GM12878 (cell line): ENCODE results near the gene UBE2D1. TPM values are rescaled to one million over a fixed set of nuclear protein-coding genes. Genes with fewer than 3 reads are reported as not detected.

Experiments
- ATAC-seq: fragments of 200-7000 bp; cut with Tn5 transposase; 3 replicates; pipeline ENCODE4 v1.9.1; 2020; ENCODE audit warnings: mild to moderate bottlenecking, moderate library complexity
- BruUV-seq: library from RNA; stranded (reverse); fragments of 400-500 nt; replicated peaks from 2 replicates; lab custom pipeline; 2021; lab: Mats Ljungman, UMichigan
- CTCF ChIA-PET: fragments of 300-600 bp; sonication (Branson Sonifier 250); formaldehyde crosslinking; extraction: SDS; loops from one replicate; lab custom pipeline; 2021; ENCODE audit warnings: inconsistent platforms; lab: Yijun Ruan, JAX
- POLR2A ChIA-PET: fragments of 350-600 bp; formaldehyde crosslinking; extraction: SDS; loops from one replicate; lab custom pipeline; 2021; ENCODE audit warnings: inconsistent platforms; lab: Charles Lee
- RAD21 ChIA-PET: fragments of 300-600 bp; sonication (Branson Sonifier 250); formaldehyde crosslinking; loops from one replicate; lab custom pipeline; 2023; ENCODE audit warnings: antibody characterized with exemption; ENCODE audit not compliant: unreplicated experiment; lab: Charles Lee
- SMC1A ChIA-PET: fragments of 300-600 bp; sonication (Branson Sonifier 250); formaldehyde crosslinking; loops from one replicate; lab custom pipeline; 2023; ENCODE audit not compliant: unreplicated experiment, uncharacterized antibody; lab: Charles Lee
- DNase-seq: peaks from one replicate; pipeline ENCODE4 v3.0.0-alpha.2; 2011; ENCODE audit warnings: low read depth, low spot score
- FAIRE-seq: peaks from 3 replicates; lab custom pipeline; 2011; peaks lifted over from hg19 to GRCh38; lab: Jason Lieb, UNC
- H2AFZ ChIP-seq: 2 replicates; pipeline ENCODE4 v1.6.0; 2011; ENCODE audit warnings: low read depth, low read length, control low read depth; ENCODE audit not compliant: control insufficient read depth
- H3K27ac ChIP-seq: 2 replicates; pipeline ENCODE4 v1.5.1; 2011; ENCODE audit warnings: control low read depth; ENCODE audit not compliant: control insufficient read depth, insufficient read depth
- H3K27me3 ChIP-seq, 2 experiments: replicated peaks in 1 of 2; 2 replicates each; pipeline versions ENCODE4 v1.6.0 to v1.6.1; 2011; ENCODE audit warnings: low read length in 1 of 2; ENCODE audit not compliant: control insufficient read depth in 2 of 2, insufficient read depth in 2 of 2
- H3K36me3 ChIP-seq, 2 experiments: 2 replicates each; pipeline ENCODE4 v1.5.1; 2011; ENCODE audit warnings: low read length in 1 of 2; ENCODE audit not compliant: control insufficient read depth in 2 of 2, insufficient read depth in 2 of 2
- H3K4me1 ChIP-seq: 2 replicates; pipeline ENCODE4 v1.6.1; 2011; ENCODE audit warnings: mild to moderate bottlenecking, low read length, moderate library complexity, mixed read lengths; ENCODE audit not compliant: control insufficient read depth, insufficient read depth
- H3K4me2 ChIP-seq: 2 replicates; pipeline ENCODE4 v1.6.0; 2011; ENCODE audit warnings: control low read depth; ENCODE audit not compliant: control insufficient read depth, insufficient read depth
- H3K4me3 ChIP-seq: fragments of 200-600 bp; sonication (generic); 2 replicates; pipeline ENCODE4 v1.5.1; 2016
- H3K79me2 ChIP-seq: 2 replicates; pipeline ENCODE4 v1.6.0; 2011; ENCODE audit warnings: low read length; ENCODE audit not compliant: control insufficient read depth, insufficient read depth
- H3K9ac ChIP-seq: 2 replicates; pipeline ENCODE4 v1.8.0; 2011; ENCODE audit warnings: low read length, control low read depth, mixed read lengths; ENCODE audit not compliant: control insufficient read depth, insufficient read depth
- H3K9me3 ChIP-seq: replicated peaks from 3 replicates; pipeline ENCODE4 v1.5.1; 2011; ENCODE audit warnings: mild to moderate bottlenecking, low read length; ENCODE audit not compliant: control insufficient read depth, insufficient read depth
- H4K20me1 ChIP-seq: 2 replicates; pipeline ENCODE4 v1.6.0; 2011; ENCODE audit not compliant: control insufficient read depth, insufficient read depth
- CEBPB ChIP-seq, 2 experiments: fragments of 150-350 bp in 1 of 2; IDR thresholded peaks; 2 replicates each; pipeline ENCODE4 v1.6.1; 2012 to 2014; ENCODE audit warnings: low read depth in 2 of 2, low read length in 2 of 2, borderline replicate concordance in 1 of 2, inconsistent platforms in 1 of 2
- EGR1 ChIP-seq, 2 experiments: IDR thresholded peaks; 1 replicate in 1 of 2; 2 replicates in 1 of 2; pipeline ENCODE4 v1.6.1; 2011 to 2012; ENCODE audit warnings: low read depth in 2 of 2, low read length in 2 of 2, borderline replicate concordance in 1 of 2, mild to moderate bottlenecking in 1 of 2, moderate library complexity in 1 of 2
- HDGF ChIP-seq: fragments of 450-650 bp; IDR thresholded peaks from 2 replicates; pipeline ENCODE4 v1.6.1; 2016; ENCODE audit warnings: antibody characterized with exemption
- KAT2A ChIP-seq: conservative IDR thresholded peaks from 2 replicates; pipeline ENCODE4 v1.6.1; 2011; ENCODE audit warnings: low read depth, low read length; ENCODE audit not compliant: control insufficient read depth
- LARP7 ChIP-seq: fragments of 450-650 bp; IDR thresholded peaks from 2 replicates; pipeline ENCODE4 v1.6.1; 2017; ENCODE audit warnings: mild to moderate bottlenecking
- PML ChIP-seq: IDR thresholded peaks from 2 replicates; pipeline ENCODE4 v1.6.1; 2012; ENCODE audit warnings: low read length, inconsistent platforms
- RFX5 ChIP-seq: IDR thresholded peaks from 2 replicates; pipeline ENCODE4 v1.6.1; 2011; ENCODE audit warnings: low read depth, low read length, improper control_type of control experiment
- SUPT20H ChIP-seq: IDR thresholded peaks from 2 replicates; pipeline ENCODE4 v1.6.1; 2011; ENCODE audit warnings: low read depth, mild to moderate bottlenecking, low read length, moderate library complexity, borderline replicate concordance; ENCODE audit not compliant: control insufficient read depth
- TARDBP ChIP-seq: IDR thresholded peaks from 2 replicates; pipeline ENCODE4 v1.6.1; 2016; ENCODE audit warnings: borderline replicate concordance
- TBL1XR1 ChIP-seq: IDR thresholded peaks from 2 replicates; pipeline ENCODE4 v1.6.1; 2012; ENCODE audit warnings: low read depth, low read length, improper control_type of control experiment
- TCF3 ChIP-seq: IDR thresholded peaks from 2 replicates; pipeline ENCODE4 v1.6.1; 2012; ENCODE audit warnings: low read depth, mild to moderate bottlenecking, low read length, borderline replicate concordance; ENCODE audit not compliant: insufficient read depth
- ZNF217 ChIP-seq: fragments of 450-650 bp; IDR thresholded peaks from 2 replicates; pipeline ENCODE4 v1.6.1; 2017; ENCODE audit warnings: antibody characterized with exemption, mild to moderate bottlenecking
- WGBS: methylation state at CpG from one replicate; pipeline ENCODE4 v1.1.6; 2016; ENCODE audit warnings: low lambda C conversion rate; ENCODE audit not compliant: insufficient replicate concordance, insufficient coverage; ENCODE audit errors: missing lambda C conversion rate; 5-methylcytosine and 5-hydroxymethylcytosine counted together
- in situ Hi-C: fragments of 300-500 bp; cut with MboI; formaldehyde crosslinking; loops from 9 replicates; pipeline ENCODE4 v1.14.3; 2018; ENCODE audit warnings: mixed read lengths
- intact Hi-C: fragments of 100-400 bp; cut with micrococcal nuclease; formaldehyde crosslinking; loops from one replicate; pipeline ENCODE4 v1.14.2; 2022; ENCODE audit not compliant: unreplicated experiment
- polyA plus RNA-seq, 11 experiments: library from polyadenylated mRNA; depleted of rRNA in 4 of 11; unstranded in 6 of 11; stranded (reverse) in 5 of 11; fragments of >200 nt; fragmentation: Nextera tagmentation in 4 of 11; fragmentation: Illumina TruSeq in 1 of 11; extraction: Ambion mirVana in 4 of 11; extraction: Trizol in 1 of 11; gene quantifications; 1 replicate in 1 of 11; 2 replicates in 10 of 11; pipeline versions ENCODE4 v1.2.1 to v1.2.3, GENCODE V29; 2011 to 2016; ENCODE audit warnings: inconsistent platforms in 2 of 11, missing spikeins in 2 of 11, low read depth in 1 of 11
- total RNA-seq, 4 experiments: library from RNA; depleted of rRNA in 3 of 4; stranded (reverse); fragments of >200 nt in 3 of 4; fragmentation: Illumina TruSeq in 1 of 4; extraction: Trizol in 1 of 4; gene quantifications; 2 replicates each; pipeline versions ENCODE4 v1.2.1 to v1.2.3, GENCODE V29; 2013 to 2021
- TF ChIP-seq, protein P1 (sequence below): fragments of 450-650 bp; IDR thresholded peaks from 2 replicates; pipeline ENCODE4 v1.6.1; 2017; ENCODE audit warnings: mild to moderate bottlenecking, low read depth, inconsistent platforms; ENCODE audit not compliant: poor library complexity, severe bottlenecking
- TF ChIP-seq, protein P2 (sequence below): IDR thresholded peaks from 2 replicates; pipeline ENCODE4 v1.6.1; 2012; ENCODE audit warnings: low read length, inconsistent platforms
- TF ChIP-seq, protein P3 (sequence below): IDR thresholded peaks from 2 replicates; pipeline ENCODE4 v1.6.1; 2011; ENCODE audit warnings: mild to moderate bottlenecking, low read depth, low read length, moderate library complexity; ENCODE audit not compliant: insufficient replicate concordance
- TF ChIP-seq, protein P4 (sequence below): fragments of 450-650 bp; IDR thresholded peaks from 2 replicates; pipeline ENCODE4 v1.6.1; 2017; ENCODE audit warnings: antibody characterized with exemption, mild to moderate bottlenecking, moderate library complexity

UBE2D1 gene
- total and polyA plus RNA-seq, 10 of the 15 experiments (the other 5 are each of a cell fraction or from before 2014, with no cell fraction given) = 6.1 to 32.0 (median 15.5) TPM

DNA sequence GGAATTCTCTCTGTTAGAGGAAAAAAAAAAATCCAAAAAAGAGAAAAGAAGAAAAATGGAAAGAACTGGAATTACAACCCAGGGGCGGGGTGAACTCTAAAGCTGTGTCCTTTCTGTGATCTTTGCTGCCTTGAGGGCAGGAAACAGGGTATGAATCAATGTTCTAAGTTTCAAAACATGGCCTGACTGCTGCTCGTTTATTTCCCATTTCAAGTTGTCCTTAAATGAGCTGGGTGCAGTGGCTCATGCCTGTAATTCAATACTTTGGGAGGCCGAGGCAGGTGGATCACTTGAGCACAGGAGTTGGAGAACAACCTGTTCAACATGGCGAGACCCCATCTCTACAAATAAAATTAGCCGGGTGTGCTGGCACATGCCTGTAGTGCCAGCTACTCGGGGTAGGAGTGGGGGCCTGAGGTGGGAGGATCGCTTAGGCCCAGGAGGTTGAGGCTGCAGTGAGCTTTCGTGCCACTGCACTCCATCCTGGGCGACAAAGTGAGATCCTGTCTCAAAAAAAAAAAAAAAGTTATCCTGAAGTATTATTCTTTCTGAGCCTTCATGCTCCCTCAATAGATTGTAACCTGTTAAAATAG, 25.7 kb downstream of the UBE2D1 start:
- BruUV-seq = no TSS peak
- H3K4me2 ChIP-seq = no peak overlapping the region
- POLR2A ChIA-PET = interaction anchor here (1.4 kb wide), 1 partner anchor 11 kb away, joined by 4 read pairs; no protein-coding TSS in a partner anchor
- no peaks in the 10 kb centered on the region; a peak in 1 of 4 replicates for H3K36me3 ChIP-seq
- intact Hi-C loops (no loop called here), in situ Hi-C loops (no loop called here)
- H3K27ac ChIP-seq = no peak overlapping the region
- no peaks in the 10 kb centered on the region for H3K27me3 ChIP-seq
- DNase-seq (no peak), FAIRE-seq (no peak), ATAC-seq (no peak)
- H3K79me2 ChIP-seq = no peaks in the 10 kb centered on the region
- RAD21 ChIA-PET = interaction anchor here (1.3 kb wide), 1 partner anchor 8 kb away, joined by 4 read pairs; no protein-coding TSS in a partner anchor
- no peaks in the 10 kb centered on the region for H3K9me3 ChIP-seq
- no peak overlapping the region for H3K9ac ChIP-seq
- no peaks in the 10 kb centered on the region for H3K4me1 ChIP-seq
- no peak overlapping the region for H3K4me3 ChIP-seq
- CTCF ChIA-PET = interaction anchor here (1.0 to 1.3 kb wide), 3 partner anchors 11 to 18 kb away, joined by 3 read pairs; no protein-coding TSS in a partner anchor
- H2AFZ ChIP-seq = no peak overlapping the region
- SMC1A ChIA-PET = interaction anchor here (0.9 kb wide), 1 partner anchor 25 kb away, joined by 3 read pairs; the partner anchor contains the start of gene TFAM
- WGBS = 88% methylated on average over 9 of the region's 9 CpGs
- H4K20me1 ChIP-seq = no peaks in the 10 kb centered on the region
- TF ChIP-seq, protein P1, sequence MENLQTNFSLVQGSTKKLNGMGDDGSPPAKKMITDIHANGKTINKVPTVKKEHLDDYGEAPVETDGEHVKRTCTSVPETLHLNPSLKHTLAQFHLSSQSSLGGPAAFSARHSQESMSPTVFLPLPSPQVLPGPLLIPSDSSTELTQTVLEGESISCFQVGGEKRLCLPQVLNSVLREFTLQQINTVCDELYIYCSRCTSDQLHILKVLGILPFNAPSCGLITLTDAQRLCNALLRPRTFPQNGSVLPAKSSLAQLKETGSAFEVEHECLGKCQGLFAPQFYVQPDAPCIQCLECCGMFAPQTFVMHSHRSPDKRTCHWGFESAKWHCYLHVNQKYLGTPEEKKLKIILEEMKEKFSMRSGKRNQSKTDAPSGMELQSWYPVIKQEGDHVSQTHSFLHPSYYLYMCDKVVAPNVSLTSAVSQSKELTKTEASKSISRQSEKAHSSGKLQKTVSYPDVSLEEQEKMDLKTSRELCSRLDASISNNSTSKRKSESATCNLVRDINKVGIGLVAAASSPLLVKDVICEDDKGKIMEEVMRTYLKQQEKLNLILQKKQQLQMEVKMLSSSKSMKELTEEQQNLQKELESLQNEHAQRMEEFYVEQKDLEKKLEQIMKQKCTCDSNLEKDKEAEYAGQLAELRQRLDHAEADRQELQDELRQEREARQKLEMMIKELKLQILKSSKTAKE = no peak
- TF ChIP-seq, protein P2, sequence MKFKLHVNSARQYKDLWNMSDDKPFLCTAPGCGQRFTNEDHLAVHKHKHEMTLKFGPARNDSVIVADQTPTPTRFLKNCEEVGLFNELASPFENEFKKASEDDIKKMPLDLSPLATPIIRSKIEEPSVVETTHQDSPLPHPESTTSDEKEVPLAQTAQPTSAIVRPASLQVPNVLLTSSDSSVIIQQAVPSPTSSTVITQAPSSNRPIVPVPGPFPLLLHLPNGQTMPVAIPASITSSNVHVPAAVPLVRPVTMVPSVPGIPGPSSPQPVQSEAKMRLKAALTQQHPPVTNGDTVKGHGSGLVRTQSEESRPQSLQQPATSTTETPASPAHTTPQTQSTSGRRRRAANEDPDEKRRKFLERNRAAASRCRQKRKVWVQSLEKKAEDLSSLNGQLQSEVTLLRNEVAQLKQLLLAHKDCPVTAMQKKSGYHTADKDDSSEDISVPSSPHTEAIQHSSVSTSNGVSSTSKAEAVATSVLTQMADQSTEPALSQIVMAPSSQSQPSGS = no peak
- TF ChIP-seq EGR1 (IDR thresholded peaks at IDR 0.05; ENCODE audit: borderline replicate concordance in 1 of 2, low read depth in 2 of 2, low read length in 2 of 2) = no peak
- no peak for TF ChIP-seq TARDBP
- TF ChIP-seq RFX5 = no peak
- TF ChIP-seq, protein P3, sequence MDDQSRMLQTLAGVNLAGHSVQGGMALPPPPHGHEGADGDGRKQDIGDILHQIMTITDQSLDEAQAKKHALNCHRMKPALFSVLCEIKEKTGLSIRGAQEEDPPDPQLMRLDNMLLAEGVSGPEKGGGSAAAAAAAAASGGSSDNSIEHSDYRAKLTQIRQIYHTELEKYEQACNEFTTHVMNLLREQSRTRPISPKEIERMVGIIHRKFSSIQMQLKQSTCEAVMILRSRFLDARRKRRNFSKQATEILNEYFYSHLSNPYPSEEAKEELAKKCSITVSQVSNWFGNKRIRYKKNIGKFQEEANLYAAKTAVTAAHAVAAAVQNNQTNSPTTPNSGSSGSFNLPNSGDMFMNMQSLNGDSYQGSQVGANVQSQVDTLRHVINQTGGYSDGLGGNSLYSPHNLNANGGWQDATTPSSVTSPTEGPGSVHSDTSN = no peak
- TF ChIP-seq CEBPB (IDR thresholded peaks at IDR 0.05; ENCODE audit: borderline replicate concordance in 1 of 2, low read depth in 2 of 2, low read length in 2 of 2) = no peak
- TF ChIP-seq, protein P4, sequence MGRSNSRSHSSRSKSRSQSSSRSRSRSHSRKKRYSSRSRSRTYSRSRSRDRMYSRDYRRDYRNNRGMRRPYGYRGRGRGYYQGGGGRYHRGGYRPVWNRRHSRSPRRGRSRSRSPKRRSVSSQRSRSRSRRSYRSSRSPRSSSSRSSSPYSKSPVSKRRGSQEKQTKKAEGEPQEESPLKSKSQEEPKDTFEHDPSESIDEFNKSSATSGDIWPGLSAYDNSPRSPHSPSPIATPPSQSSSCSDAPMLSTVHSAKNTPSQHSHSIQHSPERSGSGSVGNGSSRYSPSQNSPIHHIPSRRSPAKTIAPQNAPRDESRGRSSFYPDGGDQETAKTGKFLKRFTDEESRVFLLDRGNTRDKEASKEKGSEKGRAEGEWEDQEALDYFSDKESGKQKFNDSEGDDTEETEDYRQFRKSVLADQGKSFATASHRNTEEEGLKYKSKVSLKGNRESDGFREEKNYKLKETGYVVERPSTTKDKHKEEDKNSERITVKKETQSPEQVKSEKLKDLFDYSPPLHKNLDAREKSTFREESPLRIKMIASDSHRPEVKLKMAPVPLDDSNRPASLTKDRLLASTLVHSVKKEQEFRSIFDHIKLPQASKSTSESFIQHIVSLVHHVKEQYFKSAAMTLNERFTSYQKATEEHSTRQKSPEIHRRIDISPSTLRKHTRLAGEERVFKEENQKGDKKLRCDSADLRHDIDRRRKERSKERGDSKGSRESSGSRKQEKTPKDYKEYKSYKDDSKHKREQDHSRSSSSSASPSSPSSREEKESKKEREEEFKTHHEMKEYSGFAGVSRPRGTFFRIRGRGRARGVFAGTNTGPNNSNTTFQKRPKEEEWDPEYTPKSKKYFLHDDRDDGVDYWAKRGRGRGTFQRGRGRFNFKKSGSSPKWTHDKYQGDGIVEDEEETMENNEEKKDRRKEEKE = no peak
- no peak for TF ChIP-seq TCF3
- TF ChIP-seq ZNF217 = no peak
- no peak for TF ChIP-seq LARP7
- no peak for TF ChIP-seq SUPT20H
- no peak for TF ChIP-seq PML
- TF ChIP-seq HDGF = no peak
- TF ChIP-seq TBL1XR1 = no peak
- no peak for TF ChIP-seq KAT2A
